Endothelial cell of umbilical vein (primary cell): ENCODE results near the gene PHLDB2. TPM values are rescaled to one million over a fixed set of nuclear protein-coding genes. Genes with fewer than 3 reads are reported as not detected.

Experiments used
- BruUV-seq: library from RNA; stranded (reverse); fragments of 400-500 nt; replicated peaks from 2 replicates; lab custom pipeline; 2021; lab: Mats Ljungman, UMichigan
- CTCF ChIA-PET: fragments of 300-600, 350-600 bp; sonication (Branson Sonifier 250); formaldehyde crosslinking; loops from one replicate; lab custom pipeline; 2021; ENCODE audit warnings: antibody characterized with exemption, inconsistent platforms; lab: Charles Lee
- POLR2A ChIA-PET: fragments of 300-600, 350-600 bp; sonication (Branson Sonifier 250); formaldehyde crosslinking; loops from one replicate; lab custom pipeline; 2021; ENCODE audit warnings: antibody characterized with exemption, inconsistent platforms; lab: Charles Lee
- DNase-seq: peaks from one replicate; pipeline ENCODE4 v3.0.0-alpha.2; 2011; ENCODE audit warnings: low read depth, low spot score
- FAIRE-seq: peaks from 2 replicates; lab custom pipeline; 2011; peaks lifted over from hg19 to GRCh38; lab: Jason Lieb, UNC
- H2AFZ ChIP-seq: 2 replicates; pipeline ENCODE4 v1.6.0; 2012; ENCODE audit warnings: low read depth, low read length, control low read depth, inconsistent platforms
- H3K27ac ChIP-seq: 2 replicates; pipeline ENCODE4 v1.5.1; 2011; ENCODE audit warnings: low read depth, mild to moderate bottlenecking, control low read depth, low read length, moderate library complexity; ENCODE audit not compliant: insufficient read depth
- H3K27me3 ChIP-seq, 2 experiments: 2 replicates each; pipeline versions ENCODE4 v1.6.0 to v1.6.1; 2011; ENCODE audit warnings: low read length in 2 of 2, mixed read lengths in 1 of 2; ENCODE audit not compliant: control insufficient read depth in 2 of 2, insufficient read depth in 2 of 2
- H3K36me3 ChIP-seq, 2 experiments: 2 replicates in 1 of 2; 3 replicates in 1 of 2; pipeline ENCODE4 v1.5.1; 2011; ENCODE audit warnings: low read length in 2 of 2, mild to moderate bottlenecking in 1 of 2, moderate library complexity in 1 of 2; ENCODE audit not compliant: control insufficient read depth in 2 of 2, insufficient read depth in 2 of 2; ENCODE audit errors: extremely low read depth in 1 of 2
- H3K4me1 ChIP-seq: 3 replicates; pipeline ENCODE4 v1.5.1; 2011; ENCODE audit warnings: mild to moderate bottlenecking, low read length; ENCODE audit not compliant: control insufficient read depth, insufficient read depth; ENCODE audit errors: extremely low read depth
- H3K4me2 ChIP-seq: 2 replicates; pipeline ENCODE4 v1.6.1; 2011; ENCODE audit warnings: low read length, control low read depth, mixed read lengths; ENCODE audit not compliant: insufficient read depth
- H3K4me3 ChIP-seq, 3 experiments: fragments of 200-600 bp in 1 of 3; sonication (generic), shearing (Covaris generic) in 1 of 3; replicated peaks in 1 of 3; 2 replicates each; pipeline ENCODE4 v1.5.1; 2011 to 2016; ENCODE audit warnings: control low read depth in 3 of 3, low read length in 3 of 3, mild to moderate bottlenecking in 2 of 3, inconsistent platforms in 1 of 3, low read depth in 1 of 3, moderate library complexity in 1 of 3; ENCODE audit not compliant: insufficient read depth in 1 of 3
- H3K79me2 ChIP-seq: 2 replicates; pipeline ENCODE4 v1.6.0; 2012; ENCODE audit warnings: low read length, inconsistent platforms; ENCODE audit not compliant: control insufficient read depth, insufficient read depth
- H3K9ac ChIP-seq: replicated peaks from 2 replicates; pipeline ENCODE3; 2011; ENCODE audit warnings: low read length, control low read depth; ENCODE audit not compliant: insufficient read depth; ENCODE audit errors: extremely low read depth
- H3K9me1 ChIP-seq: replicated peaks from 3 replicates; pipeline ENCODE4 v1.6.0; 2011; ENCODE audit warnings: mild to moderate bottlenecking, low read length; ENCODE audit not compliant: control insufficient read depth, insufficient read depth; ENCODE audit errors: extremely low read depth
- H3K9me3 ChIP-seq: replicated peaks from 2 replicates; pipeline ENCODE4 v1.5.1; 2012; ENCODE audit warnings: low read length, inconsistent platforms; ENCODE audit not compliant: control insufficient read depth, insufficient read depth
- H4K20me1 ChIP-seq: replicated peaks from 2 replicates; pipeline ENCODE3; 2011; ENCODE audit warnings: mild to moderate bottlenecking, low read length; ENCODE audit not compliant: control insufficient read depth, insufficient read depth; ENCODE audit errors: extremely low read depth
- EZH2 ChIP-seq: IDR thresholded peaks from 2 replicates; pipeline ENCODE4 v1.6.1; 2012; ENCODE audit warnings: borderline replicate concordance, low read depth, mild to moderate bottlenecking, moderate library complexity, low read length, inconsistent platforms; ENCODE audit not compliant: severe bottlenecking
- FOS ChIP-seq: IDR thresholded peaks from 2 replicates; pipeline ENCODE4 v1.6.1; 2011; ENCODE audit warnings: mild to moderate bottlenecking, low read length, moderate library complexity, borderline replicate concordance; ENCODE audit not compliant: insufficient read depth
- GATA2 ChIP-seq: IDR thresholded peaks from 2 replicates; pipeline ENCODE4 v1.7.0; 2011; ENCODE audit warnings: low read depth, mild to moderate bottlenecking, moderate library complexity, mixed read lengths, low read length; ENCODE audit not compliant: insufficient read length, insufficient read depth
- JUN ChIP-seq: IDR thresholded peaks from 2 replicates; pipeline ENCODE4 v1.6.1; 2011; ENCODE audit warnings: borderline replicate concordance, low read depth; ENCODE audit not compliant: insufficient read length, insufficient read depth
- MAX ChIP-seq: IDR thresholded peaks from 2 replicates; pipeline ENCODE4 v1.6.1; 2011; ENCODE audit not compliant: insufficient read depth, insufficient read length
- MYC ChIP-seq: IDR thresholded peaks from one replicate; pipeline ENCODE4 v1.6.1; 2011; ENCODE audit warnings: mild to moderate bottlenecking, low read depth, low read length
- POLR2A ChIP-seq: IDR thresholded peaks from 2 replicates; pipeline ENCODE4 v1.6.1; 2012; ENCODE audit warnings: low read depth, mild to moderate bottlenecking, control low read depth, low read length
- POLR2AphosphoS5 ChIP-seq: IDR thresholded peaks from 2 replicates; pipeline ENCODE4 v1.6.1; 2012; ENCODE audit warnings: low read depth, mild to moderate bottlenecking, control low read depth, low read length, moderate library complexity; ENCODE audit not compliant: insufficient read depth
- dilution Hi-C: fragments of 300-500 bp; cut with MboI; formaldehyde crosslinking; loops from one replicate; pipeline ENCODE4 v1.15.0; 2019; ENCODE audit warnings: low sequenced_read_pairs; ENCODE audit not compliant: extremely low pct_ligation_motif_present
- intact Hi-C: fragments of 100-400 bp; cut with micrococcal nuclease; formaldehyde crosslinking; loops from one replicate; pipeline ENCODE4 v1.10.0; 2022
- polyA plus RNA-seq, 4 experiments: library from polyadenylated mRNA; depleted of rRNA in 3 of 4; stranded (reverse) in 3 of 4; unstranded in 1 of 4; fragments of >200 nt; gene quantifications; 2 replicates each; pipeline versions ENCODE4 v1.2.1 to v1.2.3, GENCODE V29; 2011 to 2012; ENCODE audit warnings: missing spikeins in 1 of 4
- total RNA-seq: library from RNA; stranded (reverse); gene quantifications from 2 replicates; pipeline ENCODE4 v1.2.3, GENCODE V29; 2021
- TF ChIP-seq, protein P1 (sequence below), 2 donors: IDR thresholded peaks; 1 replicate in 1 of 2; 2 replicates in 1 of 2; pipeline ENCODE4 v1.5.1; 2011; ENCODE audit warnings: low read length in 2 of 2, mild to moderate bottlenecking in 2 of 2, moderate library complexity in 2 of 2, control low read depth in 1 of 2, inconsistent platforms in 1 of 2, low read depth in 1 of 2; ENCODE audit not compliant: insufficient read depth in 1 of 2; ENCODE audit errors: extremely low read depth in 1 of 2

PHLDB2 gene
- total and polyA plus RNA-seq, 2 donors (not counting 3 experiments of a cell fraction or from before 2014, with no cell fraction given): 22.4 to 104 TPM

GRCh38 chr3:111921181-111921580 lies 62.1 kb downstream of the PHLDB2 start:
- BruUV-seq: no TSS peak
- Histone ChIP-seq H3K79me2 (peaks cover 6% of the 10 kb centered on the region), H3K9me1 (no peaks in the 10 kb centered on the region), H4K20me1 (no peaks in the 10 kb centered on the region), H3K27ac (no peak overlapping the region), H3K4me1 (peaks cover 50% of the 10 kb centered on the region), H3K4me2 (no peak overlapping the region), H2AFZ (no peak overlapping the region), H3K4me3 (no peak overlapping the region), H3K9me3 (no peaks in the 10 kb centered on the region), H3K27me3 (no peaks in the 10 kb centered on the region), H3K36me3 (peaks cover 18 to 32% of the 10 kb centered on the region in 2 experiments), H3K9ac (no peak overlapping the region)
- dilution Hi-C loops: no loop called here
- ChIA-PET POLR2A (no interaction called here), CTCF (interaction anchor here (2.4 kb wide), 1 partner anchor 36 kb away, joined by 6 read pairs; no protein-coding TSS in a partner anchor)
- intact Hi-C loops: no loop called here
- FAIRE-seq (no peak), DNase-seq (no peak)
- TF ChIP-seq GATA2: no peak
- TF ChIP-seq JUN: no peak
- TF ChIP-seq, protein P1, sequence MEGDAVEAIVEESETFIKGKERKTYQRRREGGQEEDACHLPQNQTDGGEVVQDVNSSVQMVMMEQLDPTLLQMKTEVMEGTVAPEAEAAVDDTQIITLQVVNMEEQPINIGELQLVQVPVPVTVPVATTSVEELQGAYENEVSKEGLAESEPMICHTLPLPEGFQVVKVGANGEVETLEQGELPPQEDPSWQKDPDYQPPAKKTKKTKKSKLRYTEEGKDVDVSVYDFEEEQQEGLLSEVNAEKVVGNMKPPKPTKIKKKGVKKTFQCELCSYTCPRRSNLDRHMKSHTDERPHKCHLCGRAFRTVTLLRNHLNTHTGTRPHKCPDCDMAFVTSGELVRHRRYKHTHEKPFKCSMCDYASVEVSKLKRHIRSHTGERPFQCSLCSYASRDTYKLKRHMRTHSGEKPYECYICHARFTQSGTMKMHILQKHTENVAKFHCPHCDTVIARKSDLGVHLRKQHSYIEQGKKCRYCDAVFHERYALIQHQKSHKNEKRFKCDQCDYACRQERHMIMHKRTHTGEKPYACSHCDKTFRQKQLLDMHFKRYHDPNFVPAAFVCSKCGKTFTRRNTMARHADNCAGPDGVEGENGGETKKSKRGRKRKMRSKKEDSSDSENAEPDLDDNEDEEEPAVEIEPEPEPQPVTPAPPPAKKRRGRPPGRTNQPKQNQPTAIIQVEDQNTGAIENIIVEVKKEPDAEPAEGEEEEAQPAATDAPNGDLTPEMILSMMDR (IDR thresholded peaks at IDR 0.05; ENCODE audit: extremely low read depth in 1 of 2, insufficient read depth in 1 of 2, low read depth in 1 of 2, low read length in 2 of 2): no peak
- TF ChIP-seq MYC: no peak
- TF ChIP-seq EZH2: no peak
- TF ChIP-seq POLR2A: no peak
- TF ChIP-seq MAX: no peak
- no peak for TF ChIP-seq FOS
- no peak for TF ChIP-seq POLR2AphosphoS5
